ENCODE measurements around the gene UVSSA.

Gene UVSSA

DNA sequence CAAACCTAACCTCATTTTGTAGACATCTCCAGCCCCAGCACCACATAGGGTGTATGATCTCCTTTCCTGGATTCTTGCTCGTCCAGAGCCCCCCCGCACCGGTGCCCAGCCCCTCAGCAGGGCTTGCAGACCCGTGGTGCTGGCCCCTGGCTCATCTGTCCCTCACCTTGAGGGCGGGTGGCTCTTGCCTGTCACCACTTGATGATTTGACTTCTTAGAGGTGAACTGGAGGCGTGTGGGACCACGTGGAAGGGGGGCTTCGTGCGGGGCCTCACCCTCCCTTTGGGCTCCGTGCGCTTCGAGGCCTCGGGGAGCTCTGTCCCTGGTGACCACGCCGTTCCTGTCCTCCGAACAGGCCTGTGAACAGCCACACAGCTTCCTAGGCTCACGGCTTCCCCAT is 15.5 kb downstream of the UVSSA start:
- no peak for DNase-seq (ENCODE audit: low read depth)
- H3K4me3 ChIP-seq (ENCODE audit: low read depth, low read length), result no peak overlapping the region
- TF ChIP-seq, protein P1, sequence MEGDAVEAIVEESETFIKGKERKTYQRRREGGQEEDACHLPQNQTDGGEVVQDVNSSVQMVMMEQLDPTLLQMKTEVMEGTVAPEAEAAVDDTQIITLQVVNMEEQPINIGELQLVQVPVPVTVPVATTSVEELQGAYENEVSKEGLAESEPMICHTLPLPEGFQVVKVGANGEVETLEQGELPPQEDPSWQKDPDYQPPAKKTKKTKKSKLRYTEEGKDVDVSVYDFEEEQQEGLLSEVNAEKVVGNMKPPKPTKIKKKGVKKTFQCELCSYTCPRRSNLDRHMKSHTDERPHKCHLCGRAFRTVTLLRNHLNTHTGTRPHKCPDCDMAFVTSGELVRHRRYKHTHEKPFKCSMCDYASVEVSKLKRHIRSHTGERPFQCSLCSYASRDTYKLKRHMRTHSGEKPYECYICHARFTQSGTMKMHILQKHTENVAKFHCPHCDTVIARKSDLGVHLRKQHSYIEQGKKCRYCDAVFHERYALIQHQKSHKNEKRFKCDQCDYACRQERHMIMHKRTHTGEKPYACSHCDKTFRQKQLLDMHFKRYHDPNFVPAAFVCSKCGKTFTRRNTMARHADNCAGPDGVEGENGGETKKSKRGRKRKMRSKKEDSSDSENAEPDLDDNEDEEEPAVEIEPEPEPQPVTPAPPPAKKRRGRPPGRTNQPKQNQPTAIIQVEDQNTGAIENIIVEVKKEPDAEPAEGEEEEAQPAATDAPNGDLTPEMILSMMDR (IDR thresholded peaks at IDR 0.05; ENCODE audit: control insufficient read depth, extremely low read depth, insufficient read depth), result no peak

DNA sequence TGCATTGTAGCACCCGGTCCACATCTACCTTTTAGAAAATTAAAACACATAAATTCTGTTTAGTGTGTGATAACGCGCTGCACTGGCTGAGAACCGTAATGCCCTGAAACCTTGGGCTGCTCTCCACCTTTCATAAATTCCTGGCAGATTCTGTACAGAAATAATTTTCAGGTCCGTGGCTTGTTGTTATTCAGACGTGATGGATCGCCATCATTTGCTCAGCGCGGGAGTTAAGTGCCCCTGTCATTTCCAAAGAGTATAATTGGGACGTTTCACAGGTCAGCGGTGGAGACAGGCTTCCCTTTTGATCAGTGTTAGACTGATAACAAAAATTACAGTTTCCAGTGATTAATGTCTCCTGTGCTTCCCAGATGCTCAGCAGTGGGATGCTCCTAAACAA is 16.5 kb downstream of the UVSSA start:
- TF ChIP-seq, protein P1 (IDR thresholded peaks at IDR 0.05; ENCODE audit: control insufficient read depth, extremely low read depth, insufficient read depth), result no peak
- no peak for DNase-seq (ENCODE audit: low read depth)
- no peak overlapping the region for H3K4me3 ChIP-seq (ENCODE audit: low read depth, low read length)

DNA sequence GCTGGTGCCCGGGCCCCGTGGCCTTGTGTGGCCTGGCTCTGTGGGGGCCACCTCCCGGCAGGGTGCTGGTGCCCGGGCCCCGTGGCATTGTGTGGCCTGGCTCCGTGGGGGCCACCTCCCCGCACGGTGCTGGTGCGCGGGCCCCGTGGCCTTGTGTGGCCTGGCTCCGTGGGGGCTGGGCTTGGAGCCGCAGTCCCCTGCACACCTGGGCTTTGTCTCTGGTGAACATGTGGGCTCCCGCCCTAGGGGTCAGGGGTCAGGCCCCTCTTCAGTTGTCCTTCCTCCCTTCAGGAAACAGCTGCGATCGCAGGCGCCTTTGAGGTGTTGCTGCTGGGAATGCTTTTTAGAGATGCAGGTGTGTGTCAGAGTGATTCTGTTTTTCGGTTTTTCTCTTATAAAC is 17.2 kb downstream of the UVSSA start:
- TF ChIP-seq, protein P1 (IDR thresholded peaks at IDR 0.05; ENCODE audit: control insufficient read depth, extremely low read depth, insufficient read depth), result no peak
- H3K4me3 ChIP-seq (ENCODE audit: low read depth, low read length), result no peak overlapping the region
- no peak for DNase-seq (ENCODE audit: low read depth)

DNA sequence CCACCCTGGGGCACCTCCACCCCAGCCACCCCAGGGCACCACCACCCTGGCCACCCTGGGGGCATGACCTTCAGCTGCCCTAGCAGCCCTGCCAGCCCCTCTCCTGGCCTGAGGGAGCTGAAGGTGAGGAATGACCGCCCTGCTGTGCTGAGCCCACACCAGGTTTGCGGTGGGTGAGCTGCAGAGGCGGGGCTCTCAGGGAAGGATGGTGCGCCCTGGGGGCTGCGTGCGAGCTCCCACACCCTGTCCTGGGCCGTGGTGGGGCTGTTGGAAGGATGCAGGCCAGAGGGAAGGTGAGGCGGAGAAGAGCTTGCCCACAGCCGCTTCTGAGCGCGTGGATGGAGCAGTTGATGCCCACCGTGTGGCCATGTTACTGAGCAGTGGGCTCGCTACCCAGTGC is 17.7 kb downstream of the UVSSA start:
- DNase-seq (ENCODE audit: low read depth), result no peak
- no peak overlapping the region for H3K4me3 ChIP-seq (ENCODE audit: low read depth, low read length)
- TF ChIP-seq, protein P1 (IDR thresholded peaks at IDR 0.05; ENCODE audit: control insufficient read depth, extremely low read depth, insufficient read depth), result no peak

DNA sequence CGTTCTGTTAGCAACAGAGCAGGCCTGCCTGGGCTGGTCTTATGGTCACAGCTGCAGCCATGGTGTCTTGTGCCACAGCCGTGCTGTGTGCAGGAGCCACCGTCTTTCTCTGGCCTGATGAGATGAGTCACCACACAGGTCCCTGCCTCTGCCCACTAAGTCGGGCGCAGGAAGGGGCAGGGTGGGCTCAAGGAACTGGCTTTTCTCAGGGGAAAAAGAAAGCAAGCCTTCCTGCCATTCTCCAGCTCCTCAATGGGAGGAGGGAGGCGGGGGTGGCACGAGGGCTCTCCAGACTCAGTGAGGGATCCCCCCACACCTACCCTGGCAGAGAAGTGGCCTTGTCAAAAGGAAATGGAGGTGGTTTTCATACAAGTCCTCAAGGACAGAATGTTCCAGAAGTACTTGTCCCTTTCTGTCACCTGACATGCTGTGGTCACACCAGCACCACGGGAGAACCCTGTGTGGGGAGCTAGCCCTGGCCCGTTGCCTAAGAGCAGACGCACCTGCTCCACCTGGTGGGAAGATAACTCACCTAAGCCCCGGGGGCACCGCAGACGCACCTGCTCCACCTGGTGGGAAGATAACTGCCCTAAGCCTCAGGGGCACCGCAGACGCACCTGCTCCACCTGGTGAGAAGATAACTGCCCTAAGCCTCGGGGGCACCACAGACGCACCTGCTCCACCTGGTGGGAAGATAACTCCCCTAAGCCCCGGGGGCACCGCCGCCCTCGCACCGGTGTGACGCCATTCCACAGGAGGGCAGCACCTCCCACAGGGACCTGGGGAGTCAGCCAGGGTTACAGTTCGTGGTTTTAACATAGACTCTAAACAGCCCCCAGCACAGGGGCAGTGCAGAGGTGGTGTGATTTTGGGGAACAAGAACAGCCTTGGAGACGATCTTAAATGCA is 18.5 kb downstream of the UVSSA start:
- DNase-seq (ENCODE audit: low read depth), result no peak
- TF ChIP-seq, protein P1 (IDR thresholded peaks at IDR 0.05; ENCODE audit: control insufficient read depth, extremely low read depth, insufficient read depth), result no peak
- no peak overlapping the region for H3K4me3 ChIP-seq (ENCODE audit: low read depth, low read length)

DNA sequence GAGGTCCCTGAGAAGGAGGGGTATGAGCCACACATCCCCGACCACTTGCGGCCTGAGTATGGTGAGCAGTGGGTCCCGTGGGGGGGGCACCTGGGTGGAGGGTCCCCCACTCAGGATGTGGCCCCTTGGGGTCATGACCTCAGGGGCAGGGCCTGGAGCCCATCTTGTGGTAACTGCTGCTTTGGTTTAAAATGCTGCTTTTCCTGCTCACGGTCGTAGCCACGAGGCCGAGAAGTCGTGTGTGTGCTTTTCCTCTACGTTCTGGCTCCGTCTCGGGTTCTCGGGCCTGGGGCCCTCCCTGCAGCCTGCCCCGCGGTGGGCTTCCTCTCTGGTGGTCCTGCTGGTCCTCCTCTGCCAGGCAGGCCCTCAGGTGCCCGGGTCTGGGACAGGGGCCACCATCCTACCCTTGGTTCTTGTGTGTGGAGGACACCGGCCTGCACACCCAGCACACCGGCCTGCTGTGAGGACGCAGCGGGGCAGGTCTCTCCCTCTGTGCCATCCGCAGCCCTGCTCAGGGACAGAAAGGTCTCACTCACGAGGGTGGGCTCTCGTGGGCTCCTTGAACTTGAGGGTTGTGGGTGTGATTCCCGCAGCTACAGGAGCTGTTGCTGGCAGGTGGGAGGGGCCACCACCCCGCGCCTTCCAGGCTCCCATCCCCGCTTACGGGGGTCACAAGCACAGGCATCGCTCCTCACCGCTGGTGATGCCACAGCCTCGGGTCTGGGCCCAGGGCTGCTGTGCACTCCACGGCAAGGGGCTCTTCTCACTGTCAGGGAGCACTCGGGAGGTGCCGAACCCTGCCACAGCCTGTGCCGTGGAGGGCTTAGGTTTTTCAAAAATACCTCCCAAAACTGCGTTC is 19.6 kb downstream of the UVSSA start:
- TF ChIP-seq, protein P1 (IDR thresholded peaks at IDR 0.05; ENCODE audit: control insufficient read depth, extremely low read depth, insufficient read depth), result no peak
- H3K4me3 ChIP-seq (ENCODE audit: low read depth, low read length), result no peak overlapping the region
- DNase-seq (ENCODE audit: low read depth), result no peak

All from LNCaP clone FGC (cell line).